Lower leg skin (tissue), 3 donors: ENCODE results near the gene TNNT2.

Experiments used
- CTCF ChIP-seq, 3 donors: fragments of 450-650 bp; IDR thresholded peaks; one replicate each; pipeline ENCODE4 v1.5.1; 2016; ENCODE audit warnings: antibody characterized with exemption in 3 of 3, mild to moderate bottlenecking in 3 of 3, moderate library complexity in 2 of 3
- POLR2A ChIP-seq, 2 donors: fragments of 450-650 bp; IDR thresholded peaks; one replicate each; pipeline ENCODE4 v1.6.1; 2016 to 2017; ENCODE audit warnings: antibody characterized with exemption in 2 of 2, mild to moderate bottlenecking in 1 of 2, moderate library complexity in 1 of 2

DNA sequence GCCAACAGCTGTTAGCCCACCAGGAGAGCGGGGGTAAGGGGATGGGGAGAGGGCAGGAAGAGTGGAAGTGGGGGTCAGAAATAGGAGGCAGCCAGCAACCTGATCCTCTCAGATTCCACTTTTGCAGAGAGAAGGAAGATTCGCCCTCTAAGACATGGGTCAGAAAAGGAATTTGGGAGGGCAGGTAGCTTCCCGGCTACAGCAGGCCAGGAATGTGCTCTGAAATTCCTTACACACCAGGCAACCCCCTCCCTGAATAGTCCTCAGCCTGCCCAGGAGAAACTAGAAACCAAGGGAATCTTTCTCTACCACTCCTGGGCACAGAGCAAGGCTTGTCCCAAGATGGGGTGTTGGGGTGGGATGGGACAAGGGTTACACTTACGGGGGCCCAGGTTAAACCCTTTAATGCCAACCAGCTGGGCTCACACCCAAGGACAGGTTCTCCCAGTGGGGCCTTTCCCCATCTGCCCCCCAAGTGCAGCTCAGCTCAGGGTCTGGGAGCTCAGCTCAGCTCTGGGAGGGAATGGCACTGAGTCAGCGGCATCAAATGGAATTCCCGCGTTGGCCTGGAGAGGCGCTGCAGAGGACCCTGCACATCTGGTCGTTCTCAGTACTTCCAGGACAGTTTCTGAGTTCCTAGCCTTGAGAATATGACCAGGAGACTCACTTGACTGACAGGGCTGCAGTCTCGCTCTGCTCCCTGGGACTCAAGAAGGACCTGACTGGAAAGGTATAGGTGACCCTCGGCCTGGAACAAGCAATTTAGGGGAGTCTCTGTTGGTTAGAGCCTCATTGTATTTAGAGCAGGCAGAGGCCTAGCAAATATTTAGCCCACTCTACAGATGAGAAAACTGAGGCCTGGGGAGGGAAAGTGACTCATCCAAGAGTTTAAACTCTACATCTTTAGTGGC, 761 bp downstream of the TNNT2 start:
- TF ChIP-seq POLR2A (IDR thresholded peaks at IDR 0.05) = no peak
- no peak for TF ChIP-seq CTCF (IDR thresholded peaks at IDR 0.05)
